ENCODE measurements around the gene ATP6V0A1. TPM values are rescaled to one million over a fixed set of nuclear protein-coding genes. Genes with fewer than 3 reads are reported as not detected.
A peak's percentile ranks its signal among the peaks of the same experiment; 100 is the strongest.

ATP6V0A1 gene
- total RNA-seq, 2 donors from 2014 or later = 78.0 to 80.3 TPM

DNA sequence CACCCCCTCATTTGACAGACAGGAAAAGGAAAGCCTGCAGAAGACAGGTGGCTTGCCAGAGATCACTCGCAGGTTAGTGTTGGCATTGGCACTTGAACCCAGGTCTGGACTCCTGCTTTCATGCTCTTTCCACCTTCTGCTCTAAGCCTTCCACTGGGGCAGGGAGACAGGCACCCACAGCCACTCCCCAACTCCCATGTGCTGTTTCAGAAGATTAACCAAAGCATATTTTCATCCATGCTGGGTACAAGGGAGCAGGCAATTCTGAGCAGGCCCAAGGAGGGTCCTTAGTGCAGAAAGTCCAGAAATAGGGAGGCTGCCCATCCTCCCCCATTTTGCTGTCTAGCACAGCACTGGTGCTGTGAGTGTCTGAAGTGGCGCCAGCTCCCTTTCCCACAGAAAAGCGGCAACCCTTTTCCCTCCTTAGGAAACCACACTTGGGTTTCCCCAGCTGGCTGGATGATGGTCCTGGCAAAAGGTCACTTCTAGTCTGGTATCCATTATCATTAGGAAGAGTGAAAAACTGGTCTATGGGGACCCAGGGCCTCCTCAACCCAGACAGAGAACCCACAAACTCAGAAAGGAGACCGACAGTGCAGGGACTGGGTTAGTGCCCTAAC is 33.6 kb upstream of the ATP6V0A1 start:
- no peak overlapping the region for H3K27ac ChIP-seq
- no peaks in the 10 kb centered on the region for H3K4me1 ChIP-seq (replicated peaks)
- 82% methylated on average over 4 of the region's 4 CpGs for WGBS

DNA sequence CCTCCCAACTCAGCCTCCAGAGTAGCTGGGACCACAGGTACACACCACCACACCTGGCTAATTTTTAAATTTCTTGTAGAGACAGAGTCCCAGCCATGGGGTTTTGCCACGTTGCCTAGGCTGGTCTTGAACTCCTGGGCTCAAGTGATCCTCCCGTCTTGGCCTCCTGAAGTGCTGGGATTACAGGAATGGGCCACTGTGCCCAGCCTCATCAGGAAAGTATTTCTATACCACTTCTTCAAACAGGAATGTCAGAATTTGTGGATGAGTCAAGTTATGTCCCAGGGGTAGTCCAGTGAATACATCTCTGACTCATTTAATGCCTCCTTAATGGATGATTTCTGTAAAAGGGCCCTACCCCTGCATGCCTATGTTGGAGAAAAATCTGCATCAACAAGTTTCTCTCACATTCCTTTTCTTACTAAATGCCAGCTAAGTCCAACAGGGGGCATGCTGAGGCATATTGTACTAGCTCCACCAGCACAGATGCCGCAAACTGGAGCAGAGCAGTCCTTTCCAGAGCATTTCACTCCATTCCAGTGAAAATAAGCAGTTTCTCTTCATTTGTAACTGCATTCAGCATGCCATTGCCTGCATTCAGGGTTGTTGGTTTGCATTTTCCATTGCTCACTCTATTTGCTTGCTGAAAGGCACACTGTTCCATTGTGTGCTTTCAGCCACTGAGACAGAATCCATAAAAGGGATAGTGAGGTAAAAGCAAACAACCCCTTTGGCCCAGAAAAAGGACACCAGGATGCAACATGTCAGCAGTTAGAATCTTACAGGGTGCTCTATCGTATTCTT is 30.3 kb upstream of the ATP6V0A1 start:
- H3K9me3 ChIP-seq = no peaks in the 10 kb centered on the region
- no peaks in the 10 kb centered on the region for H3K36me3 ChIP-seq
- 20% methylated on average over 4 of the region's 4 CpGs for WGBS
- no peaks in the 10 kb centered on the region for H3K27me3 ChIP-seq (replicated peaks; ENCODE audit: insufficient read depth)
- peak overlapping the region; percentile 75 to 86 for H3K27ac ChIP-seq
- H3K4me1 ChIP-seq (replicated peaks) = peaks cover 4% of the 10 kb centered on the region
- TF ChIP-seq POLR2AphosphoS5 (IDR thresholded peaks at IDR 0.05) (peak; percentile 87), POLR2A (IDR thresholded peaks at IDR 0.05) (no peak)
- TF ChIP-seq, protein P1, sequence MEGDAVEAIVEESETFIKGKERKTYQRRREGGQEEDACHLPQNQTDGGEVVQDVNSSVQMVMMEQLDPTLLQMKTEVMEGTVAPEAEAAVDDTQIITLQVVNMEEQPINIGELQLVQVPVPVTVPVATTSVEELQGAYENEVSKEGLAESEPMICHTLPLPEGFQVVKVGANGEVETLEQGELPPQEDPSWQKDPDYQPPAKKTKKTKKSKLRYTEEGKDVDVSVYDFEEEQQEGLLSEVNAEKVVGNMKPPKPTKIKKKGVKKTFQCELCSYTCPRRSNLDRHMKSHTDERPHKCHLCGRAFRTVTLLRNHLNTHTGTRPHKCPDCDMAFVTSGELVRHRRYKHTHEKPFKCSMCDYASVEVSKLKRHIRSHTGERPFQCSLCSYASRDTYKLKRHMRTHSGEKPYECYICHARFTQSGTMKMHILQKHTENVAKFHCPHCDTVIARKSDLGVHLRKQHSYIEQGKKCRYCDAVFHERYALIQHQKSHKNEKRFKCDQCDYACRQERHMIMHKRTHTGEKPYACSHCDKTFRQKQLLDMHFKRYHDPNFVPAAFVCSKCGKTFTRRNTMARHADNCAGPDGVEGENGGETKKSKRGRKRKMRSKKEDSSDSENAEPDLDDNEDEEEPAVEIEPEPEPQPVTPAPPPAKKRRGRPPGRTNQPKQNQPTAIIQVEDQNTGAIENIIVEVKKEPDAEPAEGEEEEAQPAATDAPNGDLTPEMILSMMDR (IDR thresholded peaks at IDR 0.05) = peak in 3 of 4 experiments; percentile 40 to 72 (median 65)
- intact Hi-C loops (cut with DNase I) = loop anchor here (10.0 kb wide), 1 partner anchor 246 kb away; the partner anchor contains the start of gene PLEKHH3
- H3K4me3 ChIP-seq = no peak overlapping the region
- peak; percentile 70 for DNase-seq (ENCODE audit: low spot score)

More for the DNA sequence above, 33.6 kb upstream of the ATP6V0A1 start:
- TF ChIP-seq POLR2A (IDR thresholded peaks at IDR 0.05) = no peak
- Histone ChIP-seq H3K9me3 (no peaks in the 10 kb centered on the region), H3K27me3 (replicated peaks; ENCODE audit: insufficient read depth) (no peaks in the 10 kb centered on the region), H3K36me3 (no peaks in the 10 kb centered on the region), H3K4me3 (no peak overlapping the region)
- no peak for DNase-seq (ENCODE audit: low spot score)
- intact Hi-C loops (cut with DNase I) = loop anchor here (5.0 to 10.0 kb wide), 2 partner anchors 32 to 250 kb away; partner anchors contain the start of genes ATP6V0A1 and PLEKHH3

DNA sequence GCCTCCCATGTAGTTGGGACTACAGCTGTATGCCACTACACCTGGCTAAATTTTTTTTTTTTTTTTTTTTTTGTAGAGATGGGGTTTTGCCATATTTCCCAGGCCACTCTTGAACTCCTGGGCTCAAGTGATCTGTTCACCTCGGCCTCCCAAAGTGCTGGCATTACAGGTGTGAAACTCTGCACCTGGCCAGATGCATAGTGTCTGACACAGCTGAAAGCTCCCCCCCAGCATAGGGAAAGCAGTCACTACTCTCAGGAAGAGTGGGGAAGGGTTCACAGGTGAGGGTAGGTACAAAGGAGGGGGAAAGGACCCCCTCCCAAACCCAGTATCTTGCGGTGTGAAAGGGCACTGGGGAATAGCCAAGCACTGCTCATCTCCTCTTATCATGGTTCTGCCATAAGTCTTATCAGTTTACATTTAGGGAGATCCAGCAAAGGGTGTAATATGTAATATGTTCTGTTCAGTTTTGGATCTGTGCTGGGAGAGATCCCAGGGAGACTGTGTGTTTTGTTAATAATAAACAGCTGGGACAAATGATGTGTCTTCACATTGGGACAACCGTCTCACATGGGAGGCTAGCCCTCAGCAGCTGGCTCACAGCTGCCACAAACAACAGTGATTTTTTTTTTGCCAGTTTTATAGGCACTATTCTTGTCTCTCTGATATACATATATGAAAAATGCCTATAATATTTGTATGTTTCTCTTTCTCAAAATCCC is 28.8 kb upstream of the ATP6V0A1 start:
- Histone ChIP-seq H3K4me3 (no peak overlapping the region), H3K27me3 (replicated peaks; ENCODE audit: insufficient read depth) (no peaks in the 10 kb centered on the region), H3K9me3 (no peaks in the 10 kb centered on the region), H3K27ac (peak overlapping the region; percentile 75 to 86), H3K4me1 (replicated peaks) (peaks cover 4% of the 10 kb centered on the region), H3K36me3 (no peaks in the 10 kb centered on the region)
- 63% methylated on average over 3 of the region's 3 CpGs for WGBS
- no peak for DNase-seq (ENCODE audit: low spot score)
- TF ChIP-seq POLR2A (IDR thresholded peaks at IDR 0.05) = no peak
- TF ChIP-seq POLR2AphosphoS5 (IDR thresholded peaks at IDR 0.05) = no peak
- TF ChIP-seq, protein P1 (IDR thresholded peaks at IDR 0.05) = no peak
- intact Hi-C loops (cut with DNase I) = loop anchor here (10.0 kb wide), 1 partner anchor 245 kb away; the partner anchor contains the start of gene PLEKHH3

DNA sequence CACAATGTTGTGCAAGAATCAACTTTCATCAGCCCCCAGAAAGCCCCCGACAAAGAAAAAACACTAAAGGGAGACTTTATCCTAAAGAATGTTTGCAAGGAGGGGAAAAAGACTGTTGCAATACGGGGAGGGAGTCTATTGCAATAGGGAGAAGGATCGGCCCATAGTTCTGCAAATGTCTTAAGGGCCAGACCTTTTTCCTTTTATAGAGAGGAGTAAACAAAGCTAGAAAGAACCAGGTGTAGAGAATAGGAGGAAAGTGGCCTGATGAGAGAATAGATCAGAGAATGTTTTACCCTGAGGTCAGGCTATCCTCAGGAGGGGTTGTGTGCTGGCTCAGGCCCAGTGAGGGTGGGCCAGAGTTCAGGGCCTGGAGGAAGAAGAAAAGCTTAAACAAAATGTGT is 26.9 kb upstream of the ATP6V0A1 start:
- H3K4me1 ChIP-seq (replicated peaks) = peaks cover 4% of the 10 kb centered on the region
- peak overlapping the region; percentile 43 to 64 for H3K27ac ChIP-seq
- no peaks in the 10 kb centered on the region for H3K27me3 ChIP-seq (replicated peaks; ENCODE audit: insufficient read depth)
- H3K9me3 ChIP-seq = no peaks in the 10 kb centered on the region
- DNase-seq (ENCODE audit: low spot score) = no peak
- no peaks in the 10 kb centered on the region for H3K36me3 ChIP-seq
- TF ChIP-seq POLR2AphosphoS5 (IDR thresholded peaks at IDR 0.05) (peak; percentile 10), POLR2A (IDR thresholded peaks at IDR 0.05) (no peak)
- TF ChIP-seq, protein P1 (IDR thresholded peaks at IDR 0.05) = no peak
- no peak overlapping the region for H3K4me3 ChIP-seq
- intact Hi-C loops (cut with DNase I) = no loop called here
- 27% methylated on average over 3 of the region's 3 CpGs for WGBS

DNA sequence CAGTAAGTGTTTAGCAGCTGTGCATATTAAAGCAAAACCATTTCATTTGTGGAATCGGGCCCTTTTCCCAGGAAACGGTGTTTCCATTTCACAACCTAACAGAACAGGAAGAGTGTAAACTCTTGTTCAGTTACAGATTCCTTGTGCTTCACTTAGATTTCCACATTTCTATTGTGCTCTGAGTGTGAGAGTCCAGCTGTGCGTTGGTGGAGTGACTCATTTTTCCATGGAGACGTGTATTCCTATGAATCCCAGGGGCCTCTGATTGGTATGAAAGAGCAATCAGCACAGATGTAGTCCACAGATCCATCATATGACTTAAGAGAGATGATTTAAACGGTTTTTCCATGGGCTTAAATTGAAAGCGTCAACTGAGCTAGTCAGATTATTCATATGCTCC is 22.3 kb upstream of the ATP6V0A1 start:
- TF ChIP-seq POLR2AphosphoS5 (IDR thresholded peaks at IDR 0.05) (no peak), POLR2A (IDR thresholded peaks at IDR 0.05) (no peak)
- TF ChIP-seq, protein P1 (IDR thresholded peaks at IDR 0.05) = no peak

More for the DNA sequence above, 22.3 kb upstream of the ATP6V0A1 start:
- WGBS = 60% methylated on average over 6 of the region's 6 CpGs
- no peak overlapping the region for H3K4me3 ChIP-seq
- no peaks in the 10 kb centered on the region for H3K4me1 ChIP-seq (replicated peaks)
- H3K27me3 ChIP-seq (replicated peaks; ENCODE audit: insufficient read depth) = no peaks in the 10 kb centered on the region
- no peaks in the 10 kb centered on the region for H3K36me3 ChIP-seq
- intact Hi-C loops (cut with DNase I) = no loop called here
- H3K27ac ChIP-seq = no peak overlapping the region
- H3K9me3 ChIP-seq = no peaks in the 10 kb centered on the region
- DNase-seq (ENCODE audit: low spot score) = no peak
